ENCODE results near the gene MRPL48. TPM values are rescaled to one million over a fixed set of nuclear protein-coding genes. Genes with fewer than 3 reads are reported as not detected.

MRPL48 gene
- total and polyA plus RNA-seq, 2 of the 8 experiments (the other 6 are each of a cell fraction or from before 2014, with no cell fraction given), result 34.9 to 59.9 TPM

DNA sequence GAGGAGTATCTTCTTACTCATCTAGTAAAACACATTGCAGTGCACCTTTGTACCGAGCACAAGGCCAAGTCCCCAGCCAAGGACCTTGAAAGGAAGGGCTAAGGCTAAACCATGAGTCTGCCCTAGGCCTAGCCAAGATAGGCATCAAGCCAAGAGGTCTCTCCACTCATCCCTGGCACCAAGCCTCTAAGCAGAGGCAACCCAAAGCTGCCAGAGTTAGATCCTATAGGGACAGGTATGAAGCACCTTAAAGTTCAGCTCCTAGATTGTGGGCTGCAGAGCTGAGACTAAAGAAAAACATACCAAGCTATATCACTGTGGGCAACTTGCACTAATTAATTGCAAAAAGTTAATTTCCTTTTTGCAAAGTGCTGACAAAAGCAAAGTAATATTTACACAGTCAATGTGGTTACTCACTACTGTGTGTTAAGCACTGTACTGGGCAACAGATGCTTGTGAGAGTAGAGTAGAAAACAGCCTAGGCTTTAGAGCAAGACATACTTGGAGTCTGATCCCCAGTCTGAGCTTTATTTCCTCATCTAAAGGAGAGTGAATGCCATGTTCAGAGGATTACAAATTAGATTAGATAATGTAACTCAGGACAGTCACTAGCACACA is 81.8 kb downstream of the MRPL48 start:
- Histone ChIP-seq H3K27me3 (replicated peaks in 1 of 4; ENCODE audit: control insufficient read depth in 3 of 4, extremely low read depth in 1 of 4, insufficient read depth in 3 of 4, low read length in 3 of 4) (no peaks in the 10 kb centered on the region), H3K14ac (ENCODE audit: insufficient read length) (no peak overlapping the region), H2BK12ac (ENCODE audit: low read depth, low read length) (no peak overlapping the region), H3K23me2 (ENCODE audit: low read depth, low read length) (no peaks in the 10 kb centered on the region), H2BK20ac (ENCODE audit: low read length) (no peak overlapping the region), H3K79me2 (ENCODE audit: control insufficient read depth in 1 of 2, insufficient read depth in 2 of 2, low read length in 2 of 2) (peaks cover 0 to 15% of the 10 kb centered on the region in 2 experiments; a peak in 2 of 4 replicates), H3K9me3 (ENCODE audit: insufficient read depth in 2 of 2, low read depth in 1 of 2, low read length in 1 of 2) (no peaks in the 10 kb centered on the region), H3K4me3 (ENCODE audit: extremely low read depth in 1 of 4, insufficient read depth in 2 of 4, low read depth in 3 of 4, low read length in 4 of 4) (no peak overlapping the region), H3K36me3 (ENCODE audit: control insufficient read depth in 2 of 4, insufficient read depth in 4 of 4, low read length in 3 of 4) (peaks cover 14 to 52% (median 27%) of the 10 kb centered on the region in 4 experiments), H3K79me1 (ENCODE audit: low read depth, low read length) (peaks cover 5% of the 10 kb centered on the region; the same call in 1 of the 2 replicates), H2AFZ (ENCODE audit: low read length) (no peak overlapping the region), H3K9ac (replicated peaks in 1 of 4; ENCODE audit: extremely low read depth in 1 of 4, low read depth in 3 of 4, low read length in 3 of 4) (no peak overlapping the region), H3K23ac (ENCODE audit: insufficient read length) (no peak overlapping the region), H4K20me1 (replicated peaks in 1 of 2; ENCODE audit: control insufficient read depth in 1 of 2, insufficient read depth in 2 of 2, low read length in 2 of 2) (peaks cover 0 to 7% of the 10 kb centered on the region in 2 experiments), H2BK15ac (ENCODE audit: low read length) (no peak overlapping the region), H2BK120ac (replicated peaks; ENCODE audit: low read depth, low read length) (no peak overlapping the region), H3K4ac (replicated peaks; ENCODE audit: insufficient read length, low read depth, low read length) (no peak overlapping the region), H2AK5ac (ENCODE audit: low read depth, low read length) (no peak overlapping the region), H3K4me2 (ENCODE audit: insufficient read depth in 1 of 2, low read depth in 2 of 2, low read length in 2 of 2) (no peak overlapping the region), H2BK5ac (ENCODE audit: low read depth, low read length) (no peak overlapping the region), H4K8ac (ENCODE audit: extremely low read depth, insufficient read depth, low read length) (no peak overlapping the region), H3K4me1 (replicated peaks in 1 of 4; ENCODE audit: control insufficient read depth in 3 of 4, insufficient read depth in 4 of 4, low read length in 3 of 4) (peaks cover 0 to 2% (median 0%) of the 10 kb centered on the region in 4 experiments; a peak in 1 of 7 replicates), H3K18ac (ENCODE audit: extremely low read depth, low read length) (no peak overlapping the region), H4K91ac (replicated peaks; ENCODE audit: insufficient read length, low read length) (no peak overlapping the region), H3K27ac (ENCODE audit: low read depth, low read length) (no peak overlapping the region), H3K56ac (replicated peaks; ENCODE audit: insufficient read length, low read depth, low read length) (no peak overlapping the region), H4K5ac (ENCODE audit: insufficient read length, low read depth, low read length) (no peak overlapping the region)
- no peak for DNase-seq (ENCODE audit: low read depth in 1 of 2, low spot score in 2 of 2)
- POLR2A ChIA-PET (ENCODE audit: partially characterized antibody), result interaction anchor here (0.6 to 7.8 kb wide), 18 partner anchors 8 to 142 kb away, joined by 3 to 55 read pairs (median 4); partner anchors contain the start of gene PAAF1
- no peak for TF ChIP-seq BCL11A (IDR thresholded peaks at IDR 0.05; ENCODE audit: low read depth in 2 of 2, low read length in 2 of 2)
- CTCF ChIA-PET (ENCODE audit: partially characterized antibody), result interaction anchor here (0.7 to 1.2 kb wide), 8 partner anchors 10 to 62 kb away, joined by 3 to 5 read pairs (median 4); no protein-coding TSS in a partner anchor
- 90% methylated on average over 1 of the region's 1 CpG; no CpG with 5 or more reads in 1 of the 2 experiments for WGBS, 2 experiments (ENCODE audit: extremely low coverage in 1 of 2, insufficient coverage in 1 of 2, insufficient read length in 1 of 2, insufficient replicate concordance in 2 of 2, low coverage in 1 of 2, low lambda C conversion rate in 2 of 2, missing lambda C conversion rate in 1 of 2)
- no peak for FAIRE-seq
